CD4-positive, alpha-beta T cell (primary cell): ENCODE measurements around the gene CRTAC1. TPM values are rescaled to one million over a fixed set of nuclear protein-coding genes. Genes with fewer than 3 reads are reported as not detected.
A peak's percentile ranks its signal among the peaks of the same experiment; 100 is the strongest.

ENCODE experiments used
- ATAC-seq: fragments of 200-7000 bp; cut with Tn5 transposase; one replicate; pipeline ENCODE4 v1.10.0; 2022; ENCODE audit warnings: mild to moderate bottlenecking; ENCODE audit not compliant: poor library complexity
- CTCF ChIA-PET: fragments of 350-600 bp; sonication (Branson Sonifier 250); formaldehyde crosslinking; loops from one replicate; lab custom pipeline; 2021; ENCODE audit warnings: antibody characterized with exemption, inconsistent platforms; lab: Charles Lee
- POLR2A ChIA-PET: fragments of 350-600 bp; sonication (Branson Sonifier 250); formaldehyde crosslinking; loops from one replicate; lab custom pipeline; 2021; ENCODE audit warnings: antibody characterized with exemption, inconsistent platforms; lab: Charles Lee
- DNase-seq, 14 experiments: peaks; one replicate each; pipeline ENCODE4 v3.0.0-alpha.2; 2013 to 2020; ENCODE audit warnings: mixed read lengths in 2 of 14
- H3K27ac ChIP-seq, 2 donors: one replicate each; pipeline versions ENCODE4 v1.5.1 to v1.7.0; 2013; ENCODE audit warnings: low read length in 2 of 2, low read depth in 1 of 2, mild to moderate bottlenecking in 1 of 2
- H3K27me3 ChIP-seq, 2 experiments: 1 replicate in 1 of 2; 2 replicates in 1 of 2; pipeline versions ENCODE4 v1.6.1 to v1.7.0; 2013; ENCODE audit warnings: low read length in 2 of 2, control low read depth in 1 of 2, mild to moderate bottlenecking in 1 of 2, moderate library complexity in 1 of 2; ENCODE audit not compliant: insufficient read depth in 2 of 2, control insufficient read depth in 1 of 2
- H3K36me3 ChIP-seq: one replicate; pipeline ENCODE4 v1.6.1; 2013; ENCODE audit warnings: low read length, control low read depth; ENCODE audit not compliant: insufficient read depth
- H3K4me1 ChIP-seq: one replicate; pipeline ENCODE4 v1.6.1; 2013; ENCODE audit warnings: low read length, control low read depth; ENCODE audit not compliant: insufficient read depth
- H3K4me3 ChIP-seq: one replicate; pipeline ENCODE4 v1.5.1; 2013; ENCODE audit warnings: mild to moderate bottlenecking, low read length, moderate library complexity
- H3K9me3 ChIP-seq, 2 experiments: 1 replicate in 1 of 2; 2 replicates in 1 of 2; pipeline versions ENCODE4 v1.6.1 to v1.7.0; 2013; ENCODE audit warnings: low read length in 2 of 2, mild to moderate bottlenecking in 2 of 2, control low read depth in 1 of 2, moderate library complexity in 1 of 2; ENCODE audit not compliant: control insufficient read depth in 1 of 2, insufficient read depth in 1 of 2
- H3K27ac Mint-ChIP-seq: one replicate; pipeline ENCODE4 v1.8.0; 2020; ENCODE audit warnings: mixed read lengths
- H3K27me3 Mint-ChIP-seq: one replicate; pipeline ENCODE4 v1.8.0; 2021; ENCODE audit warnings: mixed read lengths
- H3K36me3 Mint-ChIP-seq: one replicate; pipeline ENCODE4 v1.8.0; 2021; ENCODE audit warnings: low read depth, mixed read lengths
- H3K4me1 Mint-ChIP-seq: one replicate; pipeline ENCODE4 v1.8.0; 2021; ENCODE audit warnings: low read depth, mixed read lengths
- H3K4me3 Mint-ChIP-seq: one replicate; pipeline ENCODE4 v1.8.0; 2020; ENCODE audit warnings: mild to moderate bottlenecking, mixed read lengths
- H3K9me3 Mint-ChIP-seq: one replicate; pipeline ENCODE4 v1.8.0; 2020; ENCODE audit warnings: mixed read lengths
- intact Hi-C, 2 experiments: fragments of 100-400 bp; cut with DNase I in 1 of 2; cut with micrococcal nuclease in 1 of 2; formaldehyde crosslinking; loops; one replicate each; pipeline versions ENCODE4 v1.15.1 to v1.9.0; 2023 to 2025; cut with DNase I, micrococcal nuclease
- total RNA-seq, 174 experiments: library from RNA in 2 of 174; stranded (reverse) in 2 of 174; gene quantifications; one replicate each; pipeline ENCODE4 v1.2.3 and lab custom pipeline; 2021 to 2026
- TF ChIP-seq, protein P1 (sequence below): fragments of 200-600 bp; IDR thresholded peaks from one replicate; pipeline ENCODE4 v1.8.0; 2022; ENCODE audit warnings: antibody characterized with exemption, mild to moderate bottlenecking

The CRTAC1 gene
- total RNA-seq, 2 experiments from 2014 or later, result not detected

DNA sequence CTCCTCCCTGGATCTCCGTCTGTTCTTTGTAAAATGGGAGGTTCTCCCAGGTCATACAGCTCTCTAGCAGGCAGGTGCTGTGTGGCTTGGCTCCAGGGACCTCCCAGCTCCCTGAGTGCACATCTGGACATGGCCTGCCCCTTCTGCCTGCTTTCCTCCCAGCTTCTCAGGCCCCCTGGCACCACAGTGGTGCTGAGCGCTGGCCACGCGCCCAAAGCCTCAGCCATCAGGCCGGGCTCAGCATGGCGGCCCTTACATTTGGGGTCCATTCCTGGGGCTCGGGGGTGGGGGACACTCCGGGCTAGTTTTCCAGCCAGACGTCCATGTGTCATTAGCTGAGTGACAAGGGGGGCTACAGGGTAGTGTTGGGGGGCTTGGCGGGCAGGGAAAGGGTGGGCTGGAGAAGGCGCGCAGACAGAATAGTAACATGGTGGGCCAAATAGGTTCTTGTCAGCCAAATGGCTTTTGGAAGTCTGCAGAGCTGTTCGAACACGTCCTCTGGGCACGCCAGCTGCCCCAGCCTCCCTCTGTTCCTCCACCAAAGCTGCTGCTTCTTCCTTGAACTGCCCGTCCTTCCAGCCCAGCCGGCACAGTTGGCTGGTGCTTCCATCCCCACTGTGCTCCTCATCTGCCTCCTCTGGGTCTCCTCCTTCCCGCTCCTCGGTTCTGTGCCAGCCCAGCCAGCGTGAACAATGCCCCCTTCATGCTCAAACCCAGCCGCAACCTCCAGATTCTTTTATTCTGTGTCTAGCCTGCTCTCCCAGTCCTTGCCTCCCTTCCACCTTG lies 114.9 kb downstream of the CRTAC1 start:
- TF ChIP-seq, protein P1, sequence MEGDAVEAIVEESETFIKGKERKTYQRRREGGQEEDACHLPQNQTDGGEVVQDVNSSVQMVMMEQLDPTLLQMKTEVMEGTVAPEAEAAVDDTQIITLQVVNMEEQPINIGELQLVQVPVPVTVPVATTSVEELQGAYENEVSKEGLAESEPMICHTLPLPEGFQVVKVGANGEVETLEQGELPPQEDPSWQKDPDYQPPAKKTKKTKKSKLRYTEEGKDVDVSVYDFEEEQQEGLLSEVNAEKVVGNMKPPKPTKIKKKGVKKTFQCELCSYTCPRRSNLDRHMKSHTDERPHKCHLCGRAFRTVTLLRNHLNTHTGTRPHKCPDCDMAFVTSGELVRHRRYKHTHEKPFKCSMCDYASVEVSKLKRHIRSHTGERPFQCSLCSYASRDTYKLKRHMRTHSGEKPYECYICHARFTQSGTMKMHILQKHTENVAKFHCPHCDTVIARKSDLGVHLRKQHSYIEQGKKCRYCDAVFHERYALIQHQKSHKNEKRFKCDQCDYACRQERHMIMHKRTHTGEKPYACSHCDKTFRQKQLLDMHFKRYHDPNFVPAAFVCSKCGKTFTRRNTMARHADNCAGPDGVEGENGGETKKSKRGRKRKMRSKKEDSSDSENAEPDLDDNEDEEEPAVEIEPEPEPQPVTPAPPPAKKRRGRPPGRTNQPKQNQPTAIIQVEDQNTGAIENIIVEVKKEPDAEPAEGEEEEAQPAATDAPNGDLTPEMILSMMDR, result no peak
- Histone ChIP-seq H3K4me1 (peaks cover 8% of the 10 kb centered on the region), H3K27ac (no peak overlapping the region), H3K36me3 (no peaks in the 10 kb centered on the region), H3K9me3 (no peaks in the 10 kb centered on the region), H3K4me3 (no peak overlapping the region), H3K27me3 (no peaks in the 10 kb centered on the region)
- Mint-ChIP-seq H3K36me3 (no peaks in the 10 kb centered on the region), H3K4me3 (no peak overlapping the region), H3K9me3 (no peaks in the 10 kb centered on the region), H3K27ac (no peak overlapping the region), H3K4me1 (peaks cover 15% of the 10 kb centered on the region), H3K27me3 (peaks cover 21% of the 10 kb centered on the region)
- no peak for ATAC-seq
- ChIA-PET POLR2A (no interaction called here), CTCF (interaction anchor here (0.9 to 1.5 kb wide), 5 partner anchors 12 to 138 kb away, joined by 3 to 14 read pairs (median 3); no protein-coding TSS in a partner anchor)
- intact Hi-C loops, result loop anchor here (2.0 to 10.0 kb wide), 3 partner anchors 125 to 749 kb away; no protein-coding TSS in a partner anchor
- DNase-seq, result no peak

DNA sequence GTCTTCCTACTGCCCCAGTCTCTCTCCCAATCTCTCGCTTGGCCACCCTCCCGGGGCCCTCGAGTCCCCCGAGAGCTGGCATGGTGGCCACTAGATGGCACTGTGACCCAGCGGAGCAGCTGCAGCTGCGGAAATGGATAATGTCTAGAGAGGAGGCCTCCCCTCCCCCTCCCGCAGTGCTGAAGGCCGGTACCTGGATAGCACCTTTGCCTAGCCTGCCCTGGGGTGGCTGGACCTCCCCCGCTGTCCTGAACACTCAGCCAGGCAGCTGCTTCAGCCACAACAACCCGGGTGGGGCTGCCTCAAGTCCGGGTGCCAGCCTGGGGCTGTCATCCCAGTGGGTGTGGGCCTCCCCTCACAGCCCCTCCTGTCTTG lies 115.6 kb downstream of the CRTAC1 start:
- H3K4me3 ChIP-seq, result no peak overlapping the region
- DNase-seq (peak; percentile 57 to 80 (median 68)), ATAC-seq (peak; percentile 84)
- H3K9me3 Mint-ChIP-seq, result no peaks in the 10 kb centered on the region
- ChIA-PET CTCF (interaction anchor here (0.9 to 1.5 kb wide), 5 partner anchors 12 to 139 kb away, joined by 3 to 14 read pairs (median 3); no protein-coding TSS in a partner anchor), POLR2A (interaction anchor here (0.7 kb wide), 1 partner anchor 126 kb away, joined by 4 read pairs; no protein-coding TSS in a partner anchor)
- no peak overlapping the region for H3K27ac ChIP-seq
- H3K9me3 ChIP-seq, result no peaks in the 10 kb centered on the region
- no peak overlapping the region for H3K4me3 Mint-ChIP-seq
- peaks cover 15% of the 10 kb centered on the region for H3K4me1 Mint-ChIP-seq
- no peaks in the 10 kb centered on the region for H3K36me3 ChIP-seq
- intact Hi-C loops, result loop anchor here (1.0 to 10.0 kb wide), 5 partner anchors 126 to 1332 kb away; no protein-coding TSS in a partner anchor
- no peak overlapping the region for H3K27ac Mint-ChIP-seq
- peaks cover 21% of the 10 kb centered on the region for H3K27me3 Mint-ChIP-seq
- no peaks in the 10 kb centered on the region for H3K27me3 ChIP-seq
- H3K4me1 ChIP-seq, result peaks cover 8% of the 10 kb centered on the region
- TF ChIP-seq, protein P1, result peak; percentile 85
- H3K36me3 Mint-ChIP-seq, result no peaks in the 10 kb centered on the region

DNA sequence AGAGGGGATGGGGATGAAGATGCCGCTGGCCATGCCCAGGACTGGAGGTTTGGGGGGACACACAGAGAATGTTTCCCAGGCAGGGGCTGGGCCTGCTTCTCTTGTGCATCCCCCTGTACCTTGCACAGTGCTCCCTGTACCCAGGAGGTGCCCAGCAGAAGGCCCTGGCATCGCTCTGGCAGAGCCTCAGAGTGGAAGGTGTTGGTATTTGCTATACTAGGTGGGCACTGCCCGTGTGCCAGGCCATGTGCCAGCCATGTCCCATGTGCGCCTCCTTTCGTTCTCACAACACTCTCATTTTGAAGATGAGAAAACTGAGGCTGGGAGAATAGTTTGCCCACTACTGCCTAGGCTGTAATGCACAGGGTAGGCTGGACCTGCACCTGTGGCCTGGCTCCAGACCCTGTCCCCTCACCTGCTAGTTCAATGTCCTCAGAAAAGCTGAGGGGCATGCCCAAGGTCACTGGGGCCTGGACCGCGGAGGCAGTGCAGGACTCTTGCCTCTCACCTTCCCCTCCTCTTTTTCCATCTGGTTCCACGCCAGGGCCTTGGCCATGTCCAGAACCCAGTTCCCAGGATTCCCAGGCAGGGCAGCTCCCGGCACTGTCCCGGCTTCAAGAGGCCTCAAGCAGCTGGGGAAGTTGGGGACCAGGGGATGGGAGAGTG lies 116.1 kb downstream of the CRTAC1 start:
- H3K9me3 ChIP-seq, result no peaks in the 10 kb centered on the region
- intact Hi-C loops, result loop anchor here (1.0 to 10.0 kb wide), 5 partner anchors 126 to 1333 kb away; no protein-coding TSS in a partner anchor
- H3K4me1 ChIP-seq, result peaks cover 8% of the 10 kb centered on the region
- Mint-ChIP-seq H3K27ac (no peak overlapping the region), H3K4me1 (peaks cover 14% of the 10 kb centered on the region), H3K36me3 (no peaks in the 10 kb centered on the region), H3K9me3 (no peaks in the 10 kb centered on the region), H3K4me3 (no peak overlapping the region), H3K27me3 (peaks cover 21% of the 10 kb centered on the region)
- no peaks in the 10 kb centered on the region for H3K27me3 ChIP-seq
- TF ChIP-seq, protein P1, result no peak
- no peak overlapping the region for H3K27ac ChIP-seq
- no peak for ATAC-seq
- no peak for DNase-seq
- H3K36me3 ChIP-seq, result no peaks in the 10 kb centered on the region
- ChIA-PET CTCF (interaction anchor here (0.9 to 1.5 kb wide), 4 partner anchors 12 to 139 kb away, joined by 3 to 14 read pairs (median 4); no protein-coding TSS in a partner anchor), POLR2A (interaction anchor here (0.7 kb wide), 1 partner anchor 127 kb away, joined by 4 read pairs; no protein-coding TSS in a partner anchor)
- no peak overlapping the region for H3K4me3 ChIP-seq
